Measurements from ENCODE around the gene GGT7.

DNA sequence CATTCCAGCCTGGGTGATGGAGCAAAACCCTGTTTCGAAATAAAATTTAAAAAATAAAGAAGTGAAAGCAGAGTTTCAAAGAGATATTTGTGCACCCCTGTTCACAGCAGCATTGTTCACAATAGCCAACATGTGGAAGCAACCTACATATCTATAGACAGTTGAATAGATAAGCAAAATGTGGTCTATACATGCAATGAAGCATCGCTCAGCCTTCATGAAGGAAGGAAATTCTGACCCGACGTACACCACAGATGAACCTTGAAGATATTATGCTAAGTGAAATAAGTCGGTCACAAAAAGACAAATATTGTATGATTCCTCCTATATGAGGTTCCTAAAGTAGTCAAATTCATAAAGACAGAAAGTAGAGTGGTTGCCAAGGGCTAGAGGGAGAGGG is 40.7 kb downstream of the GGT7 start:
- TF ChIP-seq, protein P1, sequence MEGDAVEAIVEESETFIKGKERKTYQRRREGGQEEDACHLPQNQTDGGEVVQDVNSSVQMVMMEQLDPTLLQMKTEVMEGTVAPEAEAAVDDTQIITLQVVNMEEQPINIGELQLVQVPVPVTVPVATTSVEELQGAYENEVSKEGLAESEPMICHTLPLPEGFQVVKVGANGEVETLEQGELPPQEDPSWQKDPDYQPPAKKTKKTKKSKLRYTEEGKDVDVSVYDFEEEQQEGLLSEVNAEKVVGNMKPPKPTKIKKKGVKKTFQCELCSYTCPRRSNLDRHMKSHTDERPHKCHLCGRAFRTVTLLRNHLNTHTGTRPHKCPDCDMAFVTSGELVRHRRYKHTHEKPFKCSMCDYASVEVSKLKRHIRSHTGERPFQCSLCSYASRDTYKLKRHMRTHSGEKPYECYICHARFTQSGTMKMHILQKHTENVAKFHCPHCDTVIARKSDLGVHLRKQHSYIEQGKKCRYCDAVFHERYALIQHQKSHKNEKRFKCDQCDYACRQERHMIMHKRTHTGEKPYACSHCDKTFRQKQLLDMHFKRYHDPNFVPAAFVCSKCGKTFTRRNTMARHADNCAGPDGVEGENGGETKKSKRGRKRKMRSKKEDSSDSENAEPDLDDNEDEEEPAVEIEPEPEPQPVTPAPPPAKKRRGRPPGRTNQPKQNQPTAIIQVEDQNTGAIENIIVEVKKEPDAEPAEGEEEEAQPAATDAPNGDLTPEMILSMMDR (IDR thresholded peaks at IDR 0.05; ENCODE audit: insufficient read depth, low read length, poor library complexity, severe bottlenecking), result no peak
- no peak for TF ChIP-seq EZH2phosphoT487 (conservative IDR thresholded peaks at IDR 0.05; ENCODE audit: low read length)
